ENCODE measurements around the gene RIMKLB.
"Not testable (repeated sequence)": the region's sequence is repeated elsewhere in the genome, so short reads cannot be mapped to it uniquely, and the experiment has no call there.

- not testable (repeated sequence) for TF ChIP-seq TAF1 (IDR thresholded peaks at IDR 0.05; ENCODE audit: borderline replicate concordance, low read depth, low read length); POLR2A (IDR thresholded peaks at IDR 0.05; ENCODE audit: low read depth, low read length); POLR2AphosphoS5 (IDR thresholded peaks at IDR 0.05; ENCODE audit: low read depth, low read length)
Measured at GRCh38 chr12:8762701-8763100, 64.9 kb downstream of the RIMKLB start.
